Suprapubic skin (tissue), 4 donors: ENCODE results near the gene CAPZB.

ENCODE experiments used
- EP300 ChIP-seq: sonication (generic); formaldehyde crosslinking; IDR thresholded peaks from one replicate; pipeline ENCODE4 v1.6.1; 2017; ENCODE audit warnings: antibody characterized with exemption
- POLR2A ChIP-seq, 2 donors: fragments of 450-650 bp; IDR thresholded peaks; one replicate each; pipeline ENCODE4 v1.6.1; 2017; ENCODE audit warnings: antibody characterized with exemption in 2 of 2, mild to moderate bottlenecking in 2 of 2, moderate library complexity in 2 of 2
- POLR2AphosphoS5 ChIP-seq, 3 donors: sonication (generic); formaldehyde crosslinking; IDR thresholded peaks; one replicate each; pipeline ENCODE4 v1.6.1; 2017; ENCODE audit warnings: antibody characterized with exemption in 3 of 3
- TF ChIP-seq, protein P1 (sequence below), 2 donors: fragments of 200-600 bp in 1 of 2; fragments of 450-650 bp in 1 of 2; sonication (generic) in 1 of 2; IDR thresholded peaks; one replicate each; pipeline ENCODE4 v1.5.1; 2016 to 2019; ENCODE audit warnings: antibody characterized with exemption in 2 of 2, mild to moderate bottlenecking in 1 of 2, moderate library complexity in 1 of 2

DNA sequence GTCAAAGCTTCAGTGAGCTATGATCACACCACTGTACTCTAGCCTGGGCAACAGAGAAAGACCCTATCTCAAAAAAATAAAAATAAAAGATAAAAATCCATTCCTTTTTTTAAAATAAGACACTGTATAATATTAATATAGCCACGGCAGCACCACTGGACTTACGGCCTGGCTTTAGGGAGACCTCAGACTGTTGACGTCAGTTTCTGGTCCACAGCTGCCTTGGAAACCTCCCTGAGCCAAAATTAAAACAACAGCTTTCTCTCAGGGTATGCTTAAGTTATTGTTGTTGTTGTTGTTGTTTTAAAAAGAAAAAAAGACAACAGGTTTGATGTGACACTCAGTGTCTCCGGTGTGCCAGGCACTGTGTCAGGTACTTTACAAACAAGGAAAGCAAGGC, 42.0 kb downstream of the CAPZB start:
- TF ChIP-seq, protein P1, sequence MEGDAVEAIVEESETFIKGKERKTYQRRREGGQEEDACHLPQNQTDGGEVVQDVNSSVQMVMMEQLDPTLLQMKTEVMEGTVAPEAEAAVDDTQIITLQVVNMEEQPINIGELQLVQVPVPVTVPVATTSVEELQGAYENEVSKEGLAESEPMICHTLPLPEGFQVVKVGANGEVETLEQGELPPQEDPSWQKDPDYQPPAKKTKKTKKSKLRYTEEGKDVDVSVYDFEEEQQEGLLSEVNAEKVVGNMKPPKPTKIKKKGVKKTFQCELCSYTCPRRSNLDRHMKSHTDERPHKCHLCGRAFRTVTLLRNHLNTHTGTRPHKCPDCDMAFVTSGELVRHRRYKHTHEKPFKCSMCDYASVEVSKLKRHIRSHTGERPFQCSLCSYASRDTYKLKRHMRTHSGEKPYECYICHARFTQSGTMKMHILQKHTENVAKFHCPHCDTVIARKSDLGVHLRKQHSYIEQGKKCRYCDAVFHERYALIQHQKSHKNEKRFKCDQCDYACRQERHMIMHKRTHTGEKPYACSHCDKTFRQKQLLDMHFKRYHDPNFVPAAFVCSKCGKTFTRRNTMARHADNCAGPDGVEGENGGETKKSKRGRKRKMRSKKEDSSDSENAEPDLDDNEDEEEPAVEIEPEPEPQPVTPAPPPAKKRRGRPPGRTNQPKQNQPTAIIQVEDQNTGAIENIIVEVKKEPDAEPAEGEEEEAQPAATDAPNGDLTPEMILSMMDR (IDR thresholded peaks at IDR 0.05), result no peak
- TF ChIP-seq POLR2A (IDR thresholded peaks at IDR 0.05), result no peak
- TF ChIP-seq EP300, result no peak
- TF ChIP-seq POLR2AphosphoS5 (IDR thresholded peaks at IDR 0.05), result no peak
